ENCODE data around the gene PAX8. TPM values are rescaled to one million over a fixed set of nuclear protein-coding genes. Genes with fewer than 3 reads are reported as not detected.
A peak's percentile ranks its signal among the peaks of the same experiment; 100 is the strongest.

The PAX8 gene
- total RNA-seq, 4 donors from 2014 or later: 2.3 to 7.7 (median 5.6) TPM

- no peaks in the 10 kb centered on the region for H3K9me3 ChIP-seq
- no peak overlapping the region for H3K4me3 ChIP-seq
- no peak overlapping the region for H3K27ac ChIP-seq
- H3K4me1 ChIP-seq: peaks cover 28% of the 10 kb centered on the region
- no peak for DNase-seq (ENCODE audit: low spot score in 2 of 2)
- H3K36me3 ChIP-seq: no peaks in the 10 kb centered on the region
- WGBS: 37% methylated on average over 8 of the region's 12 CpGs
- TF ChIP-seq POLR2A (IDR thresholded peaks at IDR 0.05) (no peak), CTCF (IDR thresholded peaks at IDR 0.05) (peak in 1 of 2 donors; percentile 9), POLR2AphosphoS5 (IDR thresholded peaks at IDR 0.05) (no peak), EP300 (IDR thresholded peaks at IDR 0.05) (no peak)
- H3K27me3 ChIP-seq: peaks cover 9% of the 10 kb centered on the region
Observed at GRCh38 chr2:113282747-113283533, 4.2 kb upstream of the PAX8 start.

GRCh38 chr2:113281910-113282746 is 3.4 kb upstream of the PAX8 start:
- Histone ChIP-seq H3K27me3 (peaks cover 17% of the 10 kb centered on the region), H3K4me1 (peaks cover 36% of the 10 kb centered on the region), H3K36me3 (no peaks in the 10 kb centered on the region), H3K9me3 (no peaks in the 10 kb centered on the region), H3K27ac (no peak overlapping the region), H3K4me3 (no peak overlapping the region)
- WGBS: 69% methylated on average over 12 of the region's 12 CpGs
- DNase-seq (ENCODE audit: low spot score in 2 of 2): no peak
- TF ChIP-seq POLR2AphosphoS5 (IDR thresholded peaks at IDR 0.05) (no peak), CTCF (IDR thresholded peaks at IDR 0.05) (no peak), EP300 (IDR thresholded peaks at IDR 0.05) (no peak), POLR2A (IDR thresholded peaks at IDR 0.05) (no peak)

GRCh38 chr2:113278073-113278741 is 514 bp downstream of the PAX8 start:
- Histone ChIP-seq H3K27ac (no peak overlapping the region), H3K4me3 (no peak overlapping the region), H3K36me3 (no peaks in the 10 kb centered on the region), H3K27me3 (peaks cover 56% of the 10 kb centered on the region), H3K9me3 (no peaks in the 10 kb centered on the region), H3K4me1 (peaks cover 35% of the 10 kb centered on the region)
- TF ChIP-seq EP300 (IDR thresholded peaks at IDR 0.05): no peak
- TF ChIP-seq CTCF (IDR thresholded peaks at IDR 0.05): no peak
- no peak for TF ChIP-seq POLR2A (IDR thresholded peaks at IDR 0.05)
- TF ChIP-seq POLR2AphosphoS5 (IDR thresholded peaks at IDR 0.05): no peak
- DNase-seq (ENCODE audit: low spot score in 2 of 2): no peak
- WGBS: 57% methylated on average over 11 of the region's 49 CpGs

GRCh38 chr2:113277474-113278072 is 1.1 kb downstream of the PAX8 start:
- Histone ChIP-seq H3K27me3 (peaks cover 62% of the 10 kb centered on the region), H3K4me1 (peaks cover 31% of the 10 kb centered on the region), H3K4me3 (peak overlapping the region; percentile 23), H3K27ac (no peak overlapping the region), H3K9me3 (no peaks in the 10 kb centered on the region), H3K36me3 (no peaks in the 10 kb centered on the region)
- WGBS: 25% methylated on average over 31 of the region's 56 CpGs
- TF ChIP-seq POLR2AphosphoS5 (IDR thresholded peaks at IDR 0.05) (no peak), CTCF (IDR thresholded peaks at IDR 0.05) (no peak), POLR2A (IDR thresholded peaks at IDR 0.05) (no peak), EP300 (IDR thresholded peaks at IDR 0.05) (no peak)
- DNase-seq (ENCODE audit: low spot score in 2 of 2): no peak

All from suprapubic skin (tissue), 4 donors.